GM10266 (cell line): ENCODE measurements around the gene TRIM38.
A peak's percentile ranks its signal among the peaks of the same experiment; 100 is the strongest.

Experiments used
- DNase-seq: peaks from one replicate; pipeline ENCODE4 v3.0.0; 2012; ENCODE audit errors: extremely low spot score
- CTCF ChIP-seq: IDR thresholded peaks from 2 replicates; pipeline ENCODE4 v1.5.1; 2012; ENCODE audit warnings: mild to moderate bottlenecking, low read depth; ENCODE audit not compliant: control insufficient read depth, insufficient read depth; ENCODE audit errors: missing control alignments

The TRIM38 gene

GRCh38 chr6:25962149-25963127 lies at the start of gene TRIM38:
Gene TRIM38 (plus strand): TSS chr6:25962802. CDS start chr6:25966523, 3,721 bp downstream.
- DNase-seq = peak; percentile 70
- no peak for TF ChIP-seq CTCF

- TF ChIP-seq CTCF = no peak
- DNase-seq = no peak
These were observed 48.9 kb upstream of the TRIM38 start for GRCh38 chr6:25913741-25914140.

GRCh38 chr6:25916330-25916729 lies 46.3 kb upstream of the TRIM38 start:
- DNase-seq = no peak
- TF ChIP-seq CTCF = no peak

GRCh38 chr6:25916789-25917490 lies 45.7 kb upstream of the TRIM38 start:
- DNase-seq = no peak
- no peak for TF ChIP-seq CTCF

- TF ChIP-seq CTCF = no peak
These were observed 44.4 kb upstream of the TRIM38 start for GRCh38 chr6:25918083-25918683.

GRCh38 chr6:25919657-25920056 lies 42.9 kb upstream of the TRIM38 start:
- DNase-seq = no peak
- no peak for TF ChIP-seq CTCF

More at GRCh38 chr6:25918083-25918683, 44.4 kb upstream of the TRIM38 start:
- no peak for DNase-seq
